H1 (cell line): ENCODE measurements around the gene ENO2. TPM values are rescaled to one million over a fixed set of nuclear protein-coding genes. Genes with fewer than 3 reads are reported as not detected.

ENCODE experiments used
- CTCF ChIA-PET: fragments of 300-600 bp; sonication (Branson Sonifier 250); formaldehyde crosslinking; loops from one replicate; lab custom pipeline; 2021; ENCODE audit not compliant: partially characterized antibody; lab: Charles Lee
- POLR2A ChIA-PET: fragments of 300-600 bp; sonication (Branson Sonifier 250); formaldehyde crosslinking; loops from one replicate; lab custom pipeline; 2021; ENCODE audit warnings: inconsistent platforms; ENCODE audit not compliant: partially characterized antibody; lab: Charles Lee
- DNase-seq, 2 experiments: peaks; one replicate each; pipeline versions ENCODE4 v3.0.0 to v3.0.0-alpha.2; 2010 to 2022; ENCODE audit warnings: low spot score in 2 of 2, low read depth in 1 of 2, mixed read lengths in 1 of 2
- FAIRE-seq: peaks from 2 replicates; lab custom pipeline; 2011; peaks lifted over from hg19 to GRCh38; lab: Jason Lieb, UNC
- H2AFZ ChIP-seq: 2 replicates; pipeline ENCODE4 v1.8.1; 2012; ENCODE audit warnings: low read length, inconsistent platforms
- H2AK5ac ChIP-seq: 2 replicates; pipeline ENCODE4 v1.6.1; 2013; ENCODE audit warnings: low read depth, low read length
- H2BK120ac ChIP-seq: replicated peaks from 2 replicates; pipeline ENCODE3; 2013; ENCODE audit warnings: low read depth, low read length, inconsistent platforms
- H2BK12ac ChIP-seq: 2 replicates; pipeline ENCODE4 v1.6.1; 2013; ENCODE audit warnings: low read depth, low read length
- H2BK15ac ChIP-seq: 2 replicates; pipeline ENCODE4 v1.6.1; 2013; ENCODE audit warnings: low read length
- H2BK20ac ChIP-seq: 2 replicates; pipeline ENCODE4 v1.6.1; 2013; ENCODE audit warnings: low read length
- H2BK5ac ChIP-seq: 2 replicates; pipeline ENCODE4 v1.6.1; 2013; ENCODE audit warnings: low read depth, low read length
- H3K14ac ChIP-seq: 2 replicates; pipeline ENCODE4 v1.6.1; 2013; ENCODE audit warnings: inconsistent platforms; ENCODE audit not compliant: insufficient read length
- H3K18ac ChIP-seq: 2 replicates; pipeline ENCODE4 v1.6.1; 2013; ENCODE audit warnings: low read length; ENCODE audit errors: extremely low read depth
- H3K23ac ChIP-seq: 2 replicates; pipeline ENCODE4 v1.6.1; 2013; ENCODE audit warnings: inconsistent platforms; ENCODE audit not compliant: insufficient read length
- H3K23me2 ChIP-seq: 2 replicates; pipeline ENCODE4 v1.6.1; 2013; ENCODE audit warnings: low read depth, low read length
- H3K27ac ChIP-seq: 2 replicates; pipeline ENCODE4 v1.6.1; 2011; ENCODE audit warnings: low read depth, low read length, inconsistent platforms
- H3K27me3 ChIP-seq, 4 experiments: replicated peaks in 1 of 4; 1 replicate in 1 of 4; 2 replicates in 3 of 4; pipeline versions ENCODE4 v1.6.1 to v1.8.1; 2011 to 2013; ENCODE audit warnings: low read length in 3 of 4, mild to moderate bottlenecking in 3 of 4, inconsistent platforms in 2 of 4, mixed read lengths in 2 of 4, moderate library complexity in 1 of 4; ENCODE audit not compliant: control insufficient read depth in 3 of 4, insufficient read depth in 3 of 4; ENCODE audit errors: extremely low read depth in 1 of 4
- H3K36me3 ChIP-seq, 4 experiments: 2 replicates each; pipeline versions ENCODE4 v1.6.1 to v1.8.1; 2011 to 2013; ENCODE audit warnings: mild to moderate bottlenecking in 4 of 4, low read length in 3 of 4, moderate library complexity in 2 of 4, control low read depth in 1 of 4, inconsistent platforms in 1 of 4; ENCODE audit not compliant: insufficient read depth in 4 of 4, control insufficient read depth in 2 of 4
- H3K4ac ChIP-seq: replicated peaks from 2 replicates; pipeline ENCODE3; 2013; ENCODE audit warnings: low read length, low read depth, mixed read lengths, inconsistent platforms; ENCODE audit not compliant: insufficient read length
- H3K4me1 ChIP-seq, 4 experiments: replicated peaks in 1 of 4; 1 replicate in 1 of 4; 2 replicates in 3 of 4; pipeline versions ENCODE4 v1.6.1 to v1.8.1; 2011 to 2013; ENCODE audit warnings: low read length in 3 of 4, inconsistent platforms in 2 of 4, mixed read lengths in 1 of 4; ENCODE audit not compliant: insufficient read depth in 4 of 4, control insufficient read depth in 3 of 4
- H3K4me2 ChIP-seq, 2 experiments: 2 replicates each; pipeline versions ENCODE4 v1.6.1 to v1.8.1; 2011 to 2013; ENCODE audit warnings: low read depth in 2 of 2, low read length in 2 of 2, control low read depth in 1 of 2, inconsistent platforms in 1 of 2, mild to moderate bottlenecking in 1 of 2; ENCODE audit not compliant: insufficient read depth in 1 of 2
- H3K4me3 ChIP-seq, 4 experiments: fragments of 200-600, 300-600 bp in 1 of 4; sonication (generic), shearing (Covaris generic), sonication (Bioruptor Twin) in 1 of 4; 2 replicates each; pipeline versions ENCODE4 v1.5.1 to v1.8.1; 2011 to 2016; ENCODE audit warnings: low read length in 4 of 4, low read depth in 3 of 4, control low read depth in 2 of 4, inconsistent platforms in 2 of 4, mild to moderate bottlenecking in 2 of 4, mixed read lengths in 1 of 4, moderate library complexity in 1 of 4; ENCODE audit not compliant: insufficient read depth in 2 of 4; ENCODE audit errors: extremely low read depth in 1 of 4
- H3K56ac ChIP-seq: replicated peaks from 2 replicates; pipeline ENCODE3; 2013; ENCODE audit warnings: low read depth, mild to moderate bottlenecking, mixed read lengths, low read length, inconsistent platforms; ENCODE audit not compliant: insufficient read length
- H3K79me1 ChIP-seq: 2 replicates; pipeline ENCODE4 v1.6.1; 2013; ENCODE audit warnings: low read depth, low read length, control low read depth
- H3K79me2 ChIP-seq, 2 experiments: 2 replicates each; pipeline versions ENCODE4 v1.6.1 to v1.8.1; 2012 to 2013; ENCODE audit warnings: low read length in 2 of 2, mild to moderate bottlenecking in 2 of 2, inconsistent platforms in 1 of 2; ENCODE audit not compliant: insufficient read depth in 2 of 2, control insufficient read depth in 1 of 2
- H3K9ac ChIP-seq, 4 experiments: replicated peaks in 1 of 4; 1 replicate in 1 of 4; 2 replicates in 3 of 4; pipeline versions ENCODE4 v1.6.1 to v1.8.1; 2011 to 2013; ENCODE audit warnings: low read depth in 3 of 4, low read length in 3 of 4, control low read depth in 2 of 4, mild to moderate bottlenecking in 2 of 4, moderate library complexity in 2 of 4, inconsistent platforms in 1 of 4; ENCODE audit errors: extremely low read depth in 1 of 4
- H3K9me3 ChIP-seq, 2 experiments: 2 replicates each; pipeline versions ENCODE4 v1.6.1 to v1.8.1; 2012 to 2013; ENCODE audit warnings: mild to moderate bottlenecking in 2 of 2, moderate library complexity in 2 of 2, control low read depth in 1 of 2, inconsistent platforms in 1 of 2, low read depth in 1 of 2, low read length in 1 of 2, mixed read lengths in 1 of 2; ENCODE audit not compliant: insufficient read depth in 2 of 2
- H4K20me1 ChIP-seq, 2 experiments: replicated peaks in 1 of 2; 2 replicates each; pipeline versions ENCODE3 to v1.8.1; 2011 to 2013; ENCODE audit warnings: inconsistent platforms in 2 of 2, low read length in 2 of 2, mild to moderate bottlenecking in 1 of 2; ENCODE audit not compliant: insufficient read depth in 2 of 2, control insufficient read depth in 1 of 2
- H4K5ac ChIP-seq: 2 replicates; pipeline ENCODE4 v1.6.1; 2013; ENCODE audit warnings: low read length, low read depth, mixed read lengths, inconsistent platforms; ENCODE audit not compliant: insufficient read length
- H4K8ac ChIP-seq: 2 replicates; pipeline ENCODE4 v1.8.0; 2013; ENCODE audit warnings: mild to moderate bottlenecking, moderate library complexity, low read length, inconsistent platforms; ENCODE audit not compliant: insufficient read depth; ENCODE audit errors: extremely low read depth
- H4K91ac ChIP-seq: replicated peaks from 2 replicates; pipeline ENCODE3; 2013; ENCODE audit warnings: low read length, mixed read lengths, inconsistent platforms; ENCODE audit not compliant: insufficient read length
- HDAC2 ChIP-seq, 2 experiments: fragments of 300-600 bp in 1 of 2; sonication (generic) in 1 of 2; IDR thresholded peaks; 2 replicates each; pipeline ENCODE4 v1.6.1; 2011 to 2012; ENCODE audit warnings: low read depth in 2 of 2, low read length in 2 of 2, mild to moderate bottlenecking in 2 of 2, moderate library complexity in 2 of 2, borderline replicate concordance in 1 of 2, inconsistent platforms in 1 of 2
- NANOG ChIP-seq: IDR thresholded peaks from 2 replicates; pipeline ENCODE4 v1.6.1; 2011; ENCODE audit warnings: low read length, low read depth, mild to moderate bottlenecking, inconsistent platforms; ENCODE audit not compliant: insufficient read depth, poor library complexity, severe bottlenecking
- RNF2 ChIP-seq: fragments of 200-900, 300-1000 bp; sonication (generic); IDR thresholded peaks from 2 replicates; pipeline ENCODE4 v1.7.1; 2016; ENCODE audit warnings: borderline replicate concordance, low read depth, mild to moderate bottlenecking, antibody characterized with exemption, low read length; ENCODE audit not compliant: poor library complexity, severe bottlenecking; ENCODE audit errors: missing control alignments
- YY1 ChIP-seq: IDR thresholded peaks from 2 replicates; pipeline ENCODE4 v1.6.1; 2011; ENCODE audit warnings: low read depth, mild to moderate bottlenecking, low read length
- WGBS, 2 experiments: shearing (Covaris generic) in 1 of 2; methylation state at CpG; one replicate each; pipeline versions ENCODE4 v1.1.6 to v1.1.7; 2013 to 2015; ENCODE audit warnings: low lambda C conversion rate in 2 of 2, mixed read lengths in 2 of 2, inconsistent platforms in 1 of 2, low coverage in 1 of 2, missing lambda C conversion rate in 1 of 2; ENCODE audit not compliant: insufficient replicate concordance in 2 of 2, insufficient coverage in 1 of 2, insufficient read length in 1 of 2; ENCODE audit errors: extremely low coverage in 1 of 2, missing lambda C conversion rate in 1 of 2; 5-methylcytosine and 5-hydroxymethylcytosine counted together
- polyA plus RNA-seq, 7 experiments: library from polyadenylated mRNA; depleted of rRNA in 3 of 7; stranded (reverse) in 5 of 7; unstranded in 2 of 7; fragments of >200 nt in 5 of 7; fragments of 200-250 nt in 2 of 7; gene quantifications; 1 replicate in 5 of 7; 2 replicates in 1 of 7; 4 replicates in 1 of 7; pipeline versions ENCODE4 v1.2.1 to v1.2.3, GENCODE V29; 2011 to 2013; ENCODE audit warnings: missing spikeins in 2 of 7, mixed read lengths in 2 of 7
- total RNA-seq: library from RNA; stranded (reverse); fragmentation: NEBNext Ultra II Directional; extraction: Animal tissue kit (Norgen Biotek cat#: 25700); gene quantifications from 2 replicates; pipeline ENCODE4 v1.2.1, GENCODE V29; 2021
- TF ChIP-seq, protein P1 (sequence below): IDR thresholded peaks from 2 replicates; pipeline ENCODE4 v1.6.1; 2012; ENCODE audit warnings: low read length, inconsistent platforms

Gene ENO2
- total and polyA plus RNA-seq, 2 of the 8 experiments (the other 6 are each of a cell fraction or from before 2014, with no cell fraction given), result 92.4 to 102 TPM

DNA sequence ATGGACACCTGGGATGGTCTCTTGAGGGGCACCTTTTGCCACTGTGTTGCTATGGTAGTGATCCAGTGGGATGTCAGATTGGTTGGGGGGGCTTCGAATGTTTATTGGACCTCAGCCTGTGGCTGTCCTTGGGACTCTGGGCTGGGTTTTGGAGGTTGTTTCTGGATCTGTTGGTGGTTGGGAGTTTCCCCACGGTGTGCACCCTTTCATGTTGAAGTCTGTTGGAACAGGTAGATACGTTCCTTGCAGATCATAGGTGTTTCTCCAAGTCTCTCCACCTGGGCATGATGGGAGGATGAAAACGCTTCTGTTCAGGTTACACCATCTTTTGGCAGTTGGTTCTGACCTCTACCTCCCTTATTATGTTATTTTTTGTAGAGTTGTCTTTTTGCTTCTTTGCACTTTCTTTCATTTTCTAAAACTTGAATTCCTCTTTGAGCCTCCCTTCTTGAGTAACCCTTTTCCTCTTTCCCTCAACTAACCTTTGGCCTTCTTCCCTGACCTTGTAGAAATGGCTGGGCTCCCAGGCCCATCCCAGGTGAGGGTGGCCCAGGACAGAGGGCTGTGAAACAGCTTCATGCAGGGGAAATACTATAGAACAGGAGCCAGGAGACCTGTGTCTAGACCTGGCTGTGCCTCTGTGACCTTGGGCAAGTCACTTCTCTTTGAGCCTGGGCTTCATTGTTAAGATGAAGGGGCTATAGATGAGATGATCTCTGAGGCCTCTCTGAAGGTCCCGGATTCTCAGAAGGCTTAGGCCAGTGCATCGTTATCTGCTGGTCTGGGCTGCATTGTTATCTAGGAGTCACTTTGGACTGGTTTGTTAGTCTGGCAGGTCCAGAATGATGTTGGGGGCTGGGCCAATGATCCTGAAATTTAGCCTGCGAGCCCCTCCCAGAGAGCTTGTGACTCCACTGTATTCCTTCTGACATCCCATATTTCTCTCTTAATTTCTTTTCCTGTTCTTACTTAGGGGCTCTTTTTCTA is 15.4 kb downstream of the ENO2 start:
- no peak overlapping the region for H3K27ac ChIP-seq
- H4K5ac ChIP-seq, result no peak overlapping the region
- H2AFZ ChIP-seq, result no peak overlapping the region
- 91% methylated on average over 7 of the region's 7 CpGs; no CpG with 5 or more reads in 1 of the 2 experiments for WGBS, 2 experiments
- peak overlapping the region; percentile 55; the same call in 1 of the 2 replicates for H2AK5ac ChIP-seq
- H3K18ac ChIP-seq, result no peak overlapping the region
- FAIRE-seq (no peak), DNase-seq (no peak)
- peaks cover 27% of the 10 kb centered on the region for H3K23me2 ChIP-seq
- H3K79me1 ChIP-seq, result peaks cover 17% of the 10 kb centered on the region
- TF ChIP-seq, protein P1, sequence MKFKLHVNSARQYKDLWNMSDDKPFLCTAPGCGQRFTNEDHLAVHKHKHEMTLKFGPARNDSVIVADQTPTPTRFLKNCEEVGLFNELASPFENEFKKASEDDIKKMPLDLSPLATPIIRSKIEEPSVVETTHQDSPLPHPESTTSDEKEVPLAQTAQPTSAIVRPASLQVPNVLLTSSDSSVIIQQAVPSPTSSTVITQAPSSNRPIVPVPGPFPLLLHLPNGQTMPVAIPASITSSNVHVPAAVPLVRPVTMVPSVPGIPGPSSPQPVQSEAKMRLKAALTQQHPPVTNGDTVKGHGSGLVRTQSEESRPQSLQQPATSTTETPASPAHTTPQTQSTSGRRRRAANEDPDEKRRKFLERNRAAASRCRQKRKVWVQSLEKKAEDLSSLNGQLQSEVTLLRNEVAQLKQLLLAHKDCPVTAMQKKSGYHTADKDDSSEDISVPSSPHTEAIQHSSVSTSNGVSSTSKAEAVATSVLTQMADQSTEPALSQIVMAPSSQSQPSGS, result no peak
- no peak for TF ChIP-seq YY1
- no peak for TF ChIP-seq RNF2
- TF ChIP-seq HDAC2 (IDR thresholded peaks at IDR 0.05; ENCODE audit: borderline replicate concordance in 1 of 2, low read depth in 2 of 2, low read length in 2 of 2), result no peak
- no peak for TF ChIP-seq NANOG
- POLR2A ChIA-PET, result interaction anchor here (1.0 to 44.0 kb wide), 9 partner anchors 8 to 290 kb away, joined by 3 to 1596 read pairs (median 3); partner anchors contain the start of genes C12orf57, EMG1, ENO2 and LRRC23
- H4K20me1 ChIP-seq, result peaks cover 17 to 23% of the 10 kb centered on the region in 2 experiments
- CTCF ChIA-PET, result interaction anchor here (0.6 to 20.2 kb wide), 6 partner anchors 10 to 60 kb away, joined by 3 to 253 read pairs (median 6); partner anchors contain the start of genes C12orf57, RNU7-1, SPSB2 and TPI1
- peak overlapping the region in 2 of 4 experiments; percentile 35 to 39; a peak in 3 of 7 replicates for H3K9ac ChIP-seq
- no peak overlapping the region for H4K91ac ChIP-seq
- peak overlapping the region; percentile 84 to 90 for H3K4me2 ChIP-seq
- no peak overlapping the region for H2BK120ac ChIP-seq
- H3K79me2 ChIP-seq, result peaks cover 27 to 39% of the 10 kb centered on the region in 2 experiments
- H2BK15ac ChIP-seq, result no peak overlapping the region
- no peaks in the 10 kb centered on the region for H3K9me3 ChIP-seq
- H2BK12ac ChIP-seq, result peak overlapping the region; percentile 75; the same call in 1 of the 2 replicates
- no peak overlapping the region for H3K14ac ChIP-seq
- 0 out of 2 replicates have a peak overlapping the region, but pooled peaks have one; percentile 23 for H2BK20ac ChIP-seq
- no peak overlapping the region for H3K4ac ChIP-seq
- H3K4me1 ChIP-seq, result peaks cover 9 to 26% (median 13%) of the 10 kb centered on the region in 4 experiments
- no peaks in the 10 kb centered on the region for H3K27me3 ChIP-seq
- H3K23ac ChIP-seq, result no peak overlapping the region
- peak overlapping the region; percentile 71; the same call in 1 of the 2 replicates for H2BK5ac ChIP-seq
- H3K4me3 ChIP-seq, result peak overlapping the region; percentile 90 to 99 (median 92)
- H3K56ac ChIP-seq, result no peak overlapping the region
- H3K36me3 ChIP-seq, result peaks cover 6 to 18% (median 13%) of the 10 kb centered on the region in 4 experiments; a peak in 7 of 8 replicates
- no peak overlapping the region for H4K8ac ChIP-seq
